ENCODE results near the gene BLOC1S3. TPM values are rescaled to one million over a fixed set of nuclear protein-coding genes. Genes with fewer than 3 reads are reported as not detected.

The BLOC1S3 gene
- total and polyA plus RNA-seq, 4 donors = 2.3 to 15.1 (median 8.3) TPM

- H3K27me3 ChIP-seq (ENCODE audit: control insufficient read depth, insufficient read depth, low read length) = no peaks in the 10 kb centered on the region
- H3K4me3 ChIP-seq (ENCODE audit: low read depth, low read length) = no peak overlapping the region
- H3K27ac ChIP-seq (ENCODE audit: low read depth, low read length) = no peak overlapping the region
- H3K36me3 ChIP-seq (ENCODE audit: control insufficient read depth, insufficient read depth, low read length) = peaks cover 60% of the 10 kb centered on the region
- H3K9me3 ChIP-seq (ENCODE audit: control insufficient read depth, insufficient read depth, low read length) = no peaks in the 10 kb centered on the region
- DNase-seq (ENCODE audit: low read depth in 4 of 6, low spot score in 6 of 6) = no peak
- 79% methylated on average over 8 of the region's 11 CpGs for WGBS (ENCODE audit: insufficient coverage)
- H3K4me1 ChIP-seq (ENCODE audit: control insufficient read depth, insufficient read depth, low read length) = peaks cover 28% of the 10 kb centered on the region
Measured at GRCh38 chr19:45138303-45138751, 40.3 kb upstream of the BLOC1S3 start.

DNA sequence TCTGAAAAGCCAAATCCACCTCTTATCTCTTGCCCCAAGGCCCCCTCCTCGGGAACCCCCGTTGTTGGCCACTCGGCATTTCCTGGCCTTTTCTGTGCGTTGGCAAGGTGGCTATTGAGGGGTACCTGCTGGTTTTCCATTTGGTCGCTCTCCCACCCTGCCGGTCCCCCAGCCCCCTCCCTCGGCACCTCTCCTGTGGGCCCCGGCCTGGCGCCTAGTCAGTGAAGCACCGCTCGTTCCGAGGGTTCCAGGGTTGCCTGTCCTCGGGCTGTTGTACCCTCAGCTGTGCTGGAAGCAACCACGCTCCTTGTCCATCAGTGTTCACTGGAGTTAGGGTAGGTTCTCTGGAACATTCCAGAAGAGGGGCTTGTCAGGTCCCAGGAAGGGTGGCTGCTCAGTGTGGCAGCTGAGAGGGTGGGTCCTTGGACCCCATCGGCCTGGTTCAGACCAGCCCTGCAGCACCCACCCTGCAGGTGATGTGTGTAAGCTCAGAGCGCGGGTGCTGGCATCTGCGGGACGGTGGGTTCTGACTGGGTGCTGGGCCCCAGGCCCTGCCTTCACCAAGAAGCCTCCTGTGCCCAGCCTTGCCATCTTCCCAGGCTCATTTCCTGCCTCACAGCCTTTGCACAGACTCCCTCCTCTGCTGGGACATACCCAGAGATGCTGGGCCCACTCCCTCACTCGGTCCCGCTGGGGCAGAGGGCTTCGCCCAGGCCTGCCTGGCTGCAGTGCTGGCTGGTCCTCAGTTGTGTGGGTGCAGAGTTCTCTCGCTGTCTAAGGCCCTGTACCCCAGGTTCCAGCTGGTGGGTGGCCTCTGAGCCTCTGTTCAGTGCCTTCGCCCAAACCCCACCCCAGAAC lies 39.1 kb upstream of the BLOC1S3 start:
- peaks cover 71% of the 10 kb centered on the region for H3K36me3 ChIP-seq (ENCODE audit: control insufficient read depth, insufficient read depth, low read length)
- H3K4me1 ChIP-seq (ENCODE audit: control insufficient read depth, insufficient read depth, low read length) = peaks cover 28% of the 10 kb centered on the region
- no peak overlapping the region for H3K4me3 ChIP-seq (ENCODE audit: low read depth, low read length)
- no peak for DNase-seq (ENCODE audit: low read depth in 4 of 6, low spot score in 6 of 6)
- H3K27me3 ChIP-seq (ENCODE audit: control insufficient read depth, insufficient read depth, low read length) = no peaks in the 10 kb centered on the region
- no peaks in the 10 kb centered on the region for H3K9me3 ChIP-seq (ENCODE audit: control insufficient read depth, insufficient read depth, low read length)
- 95% methylated on average over 23 of the region's 24 CpGs for WGBS (ENCODE audit: insufficient coverage)
- H3K27ac ChIP-seq (ENCODE audit: low read depth, low read length) = no peak overlapping the region

DNA sequence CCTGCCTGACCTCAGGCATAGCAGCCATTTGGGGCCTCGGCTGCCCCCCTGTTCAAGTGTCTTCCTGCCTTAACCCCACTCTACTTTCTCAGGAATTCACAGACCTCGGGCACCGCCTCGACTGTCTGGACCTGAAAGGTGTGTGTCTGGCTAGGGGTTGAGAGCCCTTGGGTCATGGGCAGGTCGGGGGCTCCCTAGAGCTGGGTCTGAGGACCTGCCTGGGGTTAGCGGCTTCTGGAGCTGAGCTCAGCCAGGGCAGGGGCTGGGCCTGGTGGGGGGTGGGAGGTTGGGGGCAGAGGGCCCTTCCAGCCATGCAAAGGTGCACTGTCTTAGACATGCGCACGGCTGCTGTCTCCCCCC lies 38.5 kb upstream of the BLOC1S3 start:
- Histone ChIP-seq H3K27ac (ENCODE audit: low read depth, low read length) (no peak overlapping the region), H3K27me3 (ENCODE audit: control insufficient read depth, insufficient read depth, low read length) (no peaks in the 10 kb centered on the region), H3K4me1 (ENCODE audit: control insufficient read depth, insufficient read depth, low read length) (peaks cover 28% of the 10 kb centered on the region), H3K36me3 (ENCODE audit: control insufficient read depth, insufficient read depth, low read length) (peaks cover 72% of the 10 kb centered on the region), H3K9me3 (ENCODE audit: control insufficient read depth, insufficient read depth, low read length) (no peaks in the 10 kb centered on the region), H3K4me3 (ENCODE audit: low read depth, low read length) (no peak overlapping the region)
- no peak for DNase-seq (ENCODE audit: low read depth in 4 of 6, low spot score in 6 of 6)
- WGBS (ENCODE audit: insufficient coverage) = 97% methylated on average over 5 of the region's 8 CpGs

- Histone ChIP-seq H3K36me3 (ENCODE audit: control insufficient read depth, insufficient read depth, low read length) (peaks cover 72% of the 10 kb centered on the region), H3K4me1 (ENCODE audit: control insufficient read depth, insufficient read depth, low read length) (peaks cover 24% of the 10 kb centered on the region), H3K4me3 (ENCODE audit: low read depth, low read length) (no peak overlapping the region), H3K27me3 (ENCODE audit: control insufficient read depth, insufficient read depth, low read length) (no peaks in the 10 kb centered on the region), H3K9me3 (ENCODE audit: control insufficient read depth, insufficient read depth, low read length) (no peaks in the 10 kb centered on the region), H3K27ac (ENCODE audit: low read depth, low read length) (no peak overlapping the region)
- WGBS (ENCODE audit: insufficient coverage) = 96% methylated on average over 11 of the region's 11 CpGs
- DNase-seq (ENCODE audit: low read depth in 4 of 6, low spot score in 6 of 6) = no peak
Measured at GRCh38 chr19:45140533-45140932, 38.1 kb upstream of the BLOC1S3 start.

DNA sequence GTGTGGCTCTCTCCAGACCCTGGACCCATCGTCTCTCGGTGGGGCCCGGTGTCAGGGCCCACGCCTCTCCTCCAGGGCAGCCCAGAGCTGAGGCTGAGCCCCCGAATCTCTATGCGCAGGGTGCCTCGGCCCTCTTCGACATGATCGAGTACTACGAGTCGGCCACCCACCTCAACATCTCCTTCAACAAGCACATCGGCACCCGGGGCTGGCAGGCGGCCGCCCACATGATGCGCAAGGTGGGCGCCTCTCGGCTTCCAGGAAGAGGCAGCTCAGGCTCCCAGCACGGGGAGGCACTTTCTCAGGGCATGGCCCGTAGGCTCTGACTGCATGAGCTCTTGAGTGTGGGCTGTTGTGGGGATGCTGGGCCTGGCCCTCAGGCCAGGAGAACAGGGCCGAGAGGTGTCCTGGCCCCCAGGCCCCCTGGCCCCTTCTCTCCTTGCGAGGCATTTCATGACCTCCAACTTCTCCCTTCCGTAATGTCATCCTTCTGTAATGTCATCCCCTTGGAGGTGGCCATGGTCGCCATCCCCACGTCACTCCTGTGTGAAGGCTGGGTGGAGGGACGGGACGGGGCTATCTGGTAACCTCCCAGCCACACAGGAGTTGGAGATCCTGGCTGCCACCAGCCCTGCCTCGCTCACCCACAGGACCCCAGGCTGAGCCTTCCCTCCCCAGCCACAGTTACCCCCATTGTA lies 37.2 kb upstream of the BLOC1S3 start:
- no peaks in the 10 kb centered on the region for H3K27me3 ChIP-seq (ENCODE audit: control insufficient read depth, insufficient read depth, low read length)
- H3K36me3 ChIP-seq (ENCODE audit: control insufficient read depth, insufficient read depth, low read length) = peaks cover 79% of the 10 kb centered on the region
- H3K4me1 ChIP-seq (ENCODE audit: control insufficient read depth, insufficient read depth, low read length) = peaks cover 24% of the 10 kb centered on the region
- no peak overlapping the region for H3K4me3 ChIP-seq (ENCODE audit: low read depth, low read length)
- H3K27ac ChIP-seq (ENCODE audit: low read depth, low read length) = no peak overlapping the region
- H3K9me3 ChIP-seq (ENCODE audit: control insufficient read depth, insufficient read depth, low read length) = no peaks in the 10 kb centered on the region
- WGBS (ENCODE audit: insufficient coverage) = 97% methylated on average over 18 of the region's 28 CpGs
- DNase-seq (ENCODE audit: low read depth in 4 of 6, low spot score in 6 of 6) = no peak

- WGBS (ENCODE audit: insufficient coverage) = 94% methylated on average over 33 of the region's 33 CpGs
- DNase-seq (ENCODE audit: low read depth in 4 of 6, low spot score in 6 of 6) = no peak
Measured at GRCh38 chr19:45142016-45142725, 36.4 kb upstream of the BLOC1S3 start.

GRCh38 chr19:45142726-45143110 lies 35.9 kb upstream of the BLOC1S3 start:
- H3K27ac ChIP-seq (ENCODE audit: low read depth, low read length) = no peak overlapping the region
- H3K4me1 ChIP-seq (ENCODE audit: control insufficient read depth, insufficient read depth, low read length) = peaks cover 16% of the 10 kb centered on the region
- H3K27me3 ChIP-seq (ENCODE audit: control insufficient read depth, insufficient read depth, low read length) = no peaks in the 10 kb centered on the region
- H3K9me3 ChIP-seq (ENCODE audit: control insufficient read depth, insufficient read depth, low read length) = no peaks in the 10 kb centered on the region
- 79% methylated on average over 9 of the region's 9 CpGs for WGBS (ENCODE audit: insufficient coverage)
- no peak for DNase-seq (ENCODE audit: low read depth in 4 of 6, low spot score in 6 of 6)
- peaks cover 90% of the 10 kb centered on the region for H3K36me3 ChIP-seq (ENCODE audit: control insufficient read depth, insufficient read depth, low read length)
- H3K4me3 ChIP-seq (ENCODE audit: low read depth, low read length) = no peak overlapping the region

More at GRCh38 chr19:45142016-45142725, 36.4 kb upstream of the BLOC1S3 start:
- H3K4me1 ChIP-seq (ENCODE audit: control insufficient read depth, insufficient read depth, low read length) = peaks cover 21% of the 10 kb centered on the region
- H3K36me3 ChIP-seq (ENCODE audit: control insufficient read depth, insufficient read depth, low read length) = peaks cover 85% of the 10 kb centered on the region
- no peak overlapping the region for H3K27ac ChIP-seq (ENCODE audit: low read depth, low read length)
- no peaks in the 10 kb centered on the region for H3K27me3 ChIP-seq (ENCODE audit: control insufficient read depth, insufficient read depth, low read length)
- H3K4me3 ChIP-seq (ENCODE audit: low read depth, low read length) = no peak overlapping the region
- H3K9me3 ChIP-seq (ENCODE audit: control insufficient read depth, insufficient read depth, low read length) = no peaks in the 10 kb centered on the region

- Histone ChIP-seq H3K36me3 (ENCODE audit: control insufficient read depth, insufficient read depth, low read length) (peaks cover 91% of the 10 kb centered on the region), H3K27ac (ENCODE audit: low read depth, low read length) (no peak overlapping the region), H3K4me1 (ENCODE audit: control insufficient read depth, insufficient read depth, low read length) (peaks cover 7% of the 10 kb centered on the region), H3K27me3 (ENCODE audit: control insufficient read depth, insufficient read depth, low read length) (no peaks in the 10 kb centered on the region), H3K9me3 (ENCODE audit: control insufficient read depth, insufficient read depth, low read length) (no peaks in the 10 kb centered on the region), H3K4me3 (ENCODE audit: low read depth, low read length) (no peak overlapping the region)
- no peak for DNase-seq (ENCODE audit: low read depth in 4 of 6, low spot score in 6 of 6)
- 97% methylated on average over 53 of the region's 53 CpGs for WGBS (ENCODE audit: insufficient coverage)
Measured at GRCh38 chr19:45144431-45145269, 33.9 kb upstream of the BLOC1S3 start.
